MM.1S (cell line): Measurements from ENCODE around the gene PLEKHO2.

Source experiments
- CTCF ChIP-seq: fragments of 300-600 bp; sonication (generic); IDR thresholded peaks from 2 replicates; pipeline ENCODE4 v1.5.1; 2016; ENCODE audit warnings: antibody characterized with exemption, low read length, mixed read lengths
- EZH2 ChIP-seq: fragments of 300-600 bp; sonication (generic); optimal IDR thresholded peaks from 2 replicates; pipeline ENCODE3; 2017; ENCODE audit warnings: low read depth, mild to moderate bottlenecking, antibody characterized with exemption, low read length, mixed read lengths

GRCh38 chr15:64911311-64912186 is 69.8 kb downstream of the PLEKHO2 start, which contains the start of gene ANKDD1A:
- no peak for TF ChIP-seq EZH2
- TF ChIP-seq CTCF: no peak
